Measurements from ENCODE around the gene AHSG.

- TF ChIP-seq PBX3 (CRISPR knock-in tag; IDR thresholded peaks at IDR 0.05), result no peak
- no peak for TF ChIP-seq CTCF (tag by site-specific recombination; IDR thresholded peaks at IDR 0.05)
- no peak for TF ChIP-seq ATF2 (tag by site-specific recombination; IDR thresholded peaks at IDR 0.05; ENCODE audit: low read depth)
Measured at GRCh38 chr3:186600896-186601295, 12.0 kb upstream of the AHSG start.
